ENCODE data around the gene ZNF74.

- no peak for TF ChIP-seq POLR2A (IDR thresholded peaks at IDR 0.05; ENCODE audit: low read length)
- no peak for TF ChIP-seq HDAC2 (IDR thresholded peaks at IDR 0.05)
- no peak for TF ChIP-seq EP300 (IDR thresholded peaks at IDR 0.05)
- TF ChIP-seq, protein P1, sequence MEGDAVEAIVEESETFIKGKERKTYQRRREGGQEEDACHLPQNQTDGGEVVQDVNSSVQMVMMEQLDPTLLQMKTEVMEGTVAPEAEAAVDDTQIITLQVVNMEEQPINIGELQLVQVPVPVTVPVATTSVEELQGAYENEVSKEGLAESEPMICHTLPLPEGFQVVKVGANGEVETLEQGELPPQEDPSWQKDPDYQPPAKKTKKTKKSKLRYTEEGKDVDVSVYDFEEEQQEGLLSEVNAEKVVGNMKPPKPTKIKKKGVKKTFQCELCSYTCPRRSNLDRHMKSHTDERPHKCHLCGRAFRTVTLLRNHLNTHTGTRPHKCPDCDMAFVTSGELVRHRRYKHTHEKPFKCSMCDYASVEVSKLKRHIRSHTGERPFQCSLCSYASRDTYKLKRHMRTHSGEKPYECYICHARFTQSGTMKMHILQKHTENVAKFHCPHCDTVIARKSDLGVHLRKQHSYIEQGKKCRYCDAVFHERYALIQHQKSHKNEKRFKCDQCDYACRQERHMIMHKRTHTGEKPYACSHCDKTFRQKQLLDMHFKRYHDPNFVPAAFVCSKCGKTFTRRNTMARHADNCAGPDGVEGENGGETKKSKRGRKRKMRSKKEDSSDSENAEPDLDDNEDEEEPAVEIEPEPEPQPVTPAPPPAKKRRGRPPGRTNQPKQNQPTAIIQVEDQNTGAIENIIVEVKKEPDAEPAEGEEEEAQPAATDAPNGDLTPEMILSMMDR (IDR thresholded peaks at IDR 0.05), result no peak
- no peak for TF ChIP-seq CHD4 (IDR thresholded peaks at IDR 0.05; ENCODE audit: borderline replicate concordance)
- no peak for TF ChIP-seq MYC (IDR thresholded peaks at IDR 0.05; ENCODE audit: borderline replicate concordance, low read length)
Observed at GRCh38 chr22:20434264-20434751, 40.4 kb downstream of the ZNF74 start.
